NOMO-1 (cell line): Measurements from ENCODE around the gene RANBP9.

Experiments
- DNase-seq, 2 experiments: peaks; one replicate each; lab custom pipeline; 2025; ENCODE audit not compliant: unreplicated experiment in 2 of 2; lab: John Stamatoyannopoulos, UW

Gene RANBP9

GRCh38 chr6:13572951-13573654 lies 138.5 kb downstream of the RANBP9 start:
- no peak for DNase-seq

- no peak for DNase-seq
These were observed 139.4 kb downstream of the RANBP9 start for GRCh38 chr6:13572240-13572639.
